HG03064 (cell line): ENCODE measurements around the gene PRF1.

Source experiments
- ATAC-seq: cut with Tn5 transposase; IDR thresholded peaks from one replicate; pipeline ENCODE4 v1.9.1; 2021; ENCODE audit warnings: low read depth; ENCODE audit not compliant: unreplicated experiment

The PRF1 gene

GRCh38 chr10:70563230-70563629 is 39.3 kb downstream of the PRF1 start:
- no peak for ATAC-seq

GRCh38 chr10:70562036-70562755 is 40.3 kb downstream of the PRF1 start:
- no peak for ATAC-seq

GRCh38 chr10:70561558-70561957 is 41.0 kb downstream of the PRF1 start:
- no peak for ATAC-seq

GRCh38 chr10:70561070-70561469 is 41.5 kb downstream of the PRF1 start:
- ATAC-seq: no peak

- no peak for ATAC-seq
Observed at GRCh38 chr10:70560511-70560941, 42.0 kb downstream of the PRF1 start.

- no peak for ATAC-seq
Observed at GRCh38 chr10:70559861-70560260, 42.7 kb downstream of the PRF1 start.

- ATAC-seq: no peak
Observed at GRCh38 chr10:70558871-70559810, 43.4 kb downstream of the PRF1 start.

- no peak for ATAC-seq
Observed at GRCh38 chr10:70558295-70558694, 44.2 kb downstream of the PRF1 start.

- no peak for ATAC-seq
Observed at GRCh38 chr10:70557876-70558275, 44.7 kb downstream of the PRF1 start.

GRCh38 chr10:70557086-70557845 is 45.3 kb downstream of the PRF1 start:
- no peak for ATAC-seq

- ATAC-seq: no peak
Observed at GRCh38 chr10:70555371-70555770, 47.2 kb downstream of the PRF1 start.

GRCh38 chr10:70552586-70552985 is 50.0 kb downstream of the PRF1 start:
- no peak for ATAC-seq

- no peak for ATAC-seq
Observed at GRCh38 chr10:70551971-70552422, 50.5 kb downstream of the PRF1 start.

- ATAC-seq: no peak
Observed at GRCh38 chr10:70551466-70551865, 51.1 kb downstream of the PRF1 start.

GRCh38 chr10:70550459-70550858 is 52.1 kb downstream of the PRF1 start:
- no peak for ATAC-seq

GRCh38 chr10:70549962-70550458 is 52.5 kb downstream of the PRF1 start:
- no peak for ATAC-seq

- no peak for ATAC-seq
Observed at GRCh38 chr10:70549351-70549961, 53.1 kb downstream of the PRF1 start.
